Endodermal cell (in vitro differentiated cells): ENCODE results near the gene RPS27L. TPM values are rescaled to one million over a fixed set of nuclear protein-coding genes. Genes with fewer than 3 reads are reported as not detected.

Experiments used
- DNase-seq: peaks from one replicate; pipeline ENCODE4 v3.0.0-alpha.2; 2017
- H3K27ac ChIP-seq: 2 replicates; pipeline ENCODE4 v1.5.1; 2013; ENCODE audit warnings: mild to moderate bottlenecking, low read depth, low read length, moderate library complexity
- H3K27me3 ChIP-seq: 2 replicates; pipeline ENCODE4 v1.6.1; 2013; ENCODE audit warnings: mild to moderate bottlenecking, low read length, moderate library complexity; ENCODE audit not compliant: insufficient read depth, control insufficient read depth, poor library complexity, severe bottlenecking
- H3K36me3 ChIP-seq: 2 replicates; pipeline ENCODE4 v1.7.0; 2013; ENCODE audit warnings: mild to moderate bottlenecking, low read length, moderate library complexity; ENCODE audit not compliant: control insufficient read depth, insufficient read depth
- H3K4me1 ChIP-seq: one replicate; pipeline ENCODE4 v1.7.0; 2013; ENCODE audit warnings: low read length; ENCODE audit not compliant: control insufficient read depth, insufficient read depth
- H3K4me3 ChIP-seq: 2 replicates; pipeline ENCODE4 v1.5.1; 2013; ENCODE audit warnings: mild to moderate bottlenecking, low read length, moderate library complexity
- H3K9ac ChIP-seq: 2 replicates; pipeline ENCODE4 v1.6.1; 2013; ENCODE audit warnings: mild to moderate bottlenecking, low read length, moderate library complexity; ENCODE audit not compliant: poor library complexity, severe bottlenecking; ENCODE audit errors: extremely low read depth
- H3K9me3 ChIP-seq: 2 replicates; pipeline ENCODE4 v1.6.1; 2013; ENCODE audit warnings: mild to moderate bottlenecking, low read length, moderate library complexity; ENCODE audit not compliant: control insufficient read depth
- H3K27ac Mint-ChIP-seq: 2 replicates; pipeline ENCODE4 v1.8.0; 2020; ENCODE audit warnings: mixed read lengths
- H3K27me3 Mint-ChIP-seq: 2 replicates; pipeline ENCODE4 v1.8.0; 2021; ENCODE audit warnings: mild to moderate bottlenecking, mixed read lengths; ENCODE audit not compliant: insufficient read depth
- H3K36me3 Mint-ChIP-seq: 2 replicates; pipeline ENCODE4 v1.8.0; 2020; ENCODE audit warnings: low read depth, mixed read lengths
- H3K4me1 Mint-ChIP-seq: 2 replicates; pipeline ENCODE4 v1.8.0; 2020; ENCODE audit warnings: mixed read lengths
- H3K4me3 Mint-ChIP-seq: 2 replicates; pipeline ENCODE4 v1.8.0; 2020; ENCODE audit warnings: mild to moderate bottlenecking, moderate library complexity, mixed read lengths
- H3K9me3 Mint-ChIP-seq: 2 replicates; pipeline ENCODE4 v1.8.0; 2020; ENCODE audit warnings: mild to moderate bottlenecking, mixed read lengths
- CTCF ChIP-seq: fragments of 200-600 bp; sonication (generic); conservative IDR thresholded peaks from 2 replicates; pipeline ENCODE4 v1.5.0; 2021; ENCODE audit warnings: antibody characterized with exemption, mild to moderate bottlenecking
- WGBS, 2 experiments: methylation state at CpG; one replicate each; pipeline versions ENCODE4 v1.1.5 to v1.1.7; 2013; ENCODE audit warnings: missing lambda C conversion rate in 2 of 2, mixed read lengths in 1 of 2; ENCODE audit not compliant: insufficient coverage in 1 of 2, insufficient read length in 1 of 2; 5-methylcytosine and 5-hydroxymethylcytosine counted together
- total RNA-seq, 2 donors: library from RNA; stranded (reverse); fragmentation: NEBNext Ultra II Directional in 1 of 2; extraction: Animal tissue kit (Norgen Biotek cat#: 25700) in 1 of 2; gene quantifications; 2 replicates in 1 of 2; 3 replicates in 1 of 2; pipeline ENCODE4 v1.2.1, GENCODE V29; 2021

The RPS27L gene
- total RNA-seq, 2 donors from 2014 or later = 56.2 to 68.8 TPM

GRCh38 chr15:63110428-63111026 lies 46.8 kb downstream of the RPS27L start:
- Mint-ChIP-seq H3K27ac (no peak overlapping the region), H3K36me3 (no peaks in the 10 kb centered on the region), H3K4me3 (no peak overlapping the region), H3K9me3 (peaks cover under 1% of the 10 kb centered on the region), H3K27me3 (no peaks in the 10 kb centered on the region), H3K4me1 (no peaks in the 10 kb centered on the region)
- H3K4me3 ChIP-seq = no peak overlapping the region
- no peak overlapping the region for H3K27ac ChIP-seq
- H3K9ac ChIP-seq = no peak overlapping the region
- no peaks in the 10 kb centered on the region for H3K9me3 ChIP-seq
- no peak for DNase-seq
- WGBS, 2 experiments = 73 to 98% methylated on average over 2 to 3 of the region's 3 CpGs
- no peaks in the 10 kb centered on the region for H3K36me3 ChIP-seq
- H3K4me1 ChIP-seq = no peaks in the 10 kb centered on the region
- H3K27me3 ChIP-seq = no peaks in the 10 kb centered on the region
- TF ChIP-seq CTCF = no peak

GRCh38 chr15:63109920-63110319 lies 47.4 kb downstream of the RPS27L start:
- Histone ChIP-seq H3K36me3 (no peaks in the 10 kb centered on the region), H3K9ac (no peak overlapping the region), H3K27me3 (no peaks in the 10 kb centered on the region), H3K4me3 (no peak overlapping the region), H3K4me1 (no peaks in the 10 kb centered on the region), H3K27ac (no peak overlapping the region), H3K9me3 (no peaks in the 10 kb centered on the region)
- WGBS, 2 experiments = 90 to 94% methylated on average over 2 of the region's 2 CpGs
- H3K36me3 Mint-ChIP-seq = no peaks in the 10 kb centered on the region
- no peak overlapping the region for H3K4me3 Mint-ChIP-seq
- TF ChIP-seq CTCF = no peak
- no peaks in the 10 kb centered on the region for H3K4me1 Mint-ChIP-seq
- H3K9me3 Mint-ChIP-seq = peaks cover 5% of the 10 kb centered on the region
- DNase-seq = no peak
- no peak overlapping the region for H3K27ac Mint-ChIP-seq
- H3K27me3 Mint-ChIP-seq = no peaks in the 10 kb centered on the region

- H3K9me3 Mint-ChIP-seq = peaks cover 5% of the 10 kb centered on the region
- no peaks in the 10 kb centered on the region for H3K4me1 Mint-ChIP-seq
Measured at GRCh38 chr15:63109498-63109897, 47.8 kb downstream of the RPS27L start.

More at GRCh38 chr15:63109498-63109897, 47.8 kb downstream of the RPS27L start:
- Mint-ChIP-seq H3K36me3 (no peaks in the 10 kb centered on the region), H3K27ac (no peak overlapping the region), H3K4me3 (no peak overlapping the region), H3K27me3 (no peaks in the 10 kb centered on the region)
- H3K9ac ChIP-seq = no peak overlapping the region
- TF ChIP-seq CTCF = no peak
- no peak for DNase-seq
- no peaks in the 10 kb centered on the region for H3K4me1 ChIP-seq
- no peaks in the 10 kb centered on the region for H3K27me3 ChIP-seq
- H3K9me3 ChIP-seq = no peaks in the 10 kb centered on the region
- H3K27ac ChIP-seq = no peak overlapping the region
- no peaks in the 10 kb centered on the region for H3K36me3 ChIP-seq
- H3K4me3 ChIP-seq = no peak overlapping the region
- WGBS, 2 experiments = 93% methylated on average over 2 of the region's 2 CpGs
